ENCODE measurements around the gene CHCHD6.

Gene CHCHD6, protein sequence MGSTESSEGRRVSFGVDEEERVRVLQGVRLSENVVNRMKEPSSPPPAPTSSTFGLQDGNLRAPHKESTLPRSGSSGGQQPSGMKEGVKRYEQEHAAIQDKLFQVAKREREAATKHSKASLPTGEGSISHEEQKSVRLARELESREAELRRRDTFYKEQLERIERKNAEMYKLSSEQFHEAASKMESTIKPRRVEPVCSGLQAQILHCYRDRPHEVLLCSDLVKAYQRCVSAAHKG

DNA sequence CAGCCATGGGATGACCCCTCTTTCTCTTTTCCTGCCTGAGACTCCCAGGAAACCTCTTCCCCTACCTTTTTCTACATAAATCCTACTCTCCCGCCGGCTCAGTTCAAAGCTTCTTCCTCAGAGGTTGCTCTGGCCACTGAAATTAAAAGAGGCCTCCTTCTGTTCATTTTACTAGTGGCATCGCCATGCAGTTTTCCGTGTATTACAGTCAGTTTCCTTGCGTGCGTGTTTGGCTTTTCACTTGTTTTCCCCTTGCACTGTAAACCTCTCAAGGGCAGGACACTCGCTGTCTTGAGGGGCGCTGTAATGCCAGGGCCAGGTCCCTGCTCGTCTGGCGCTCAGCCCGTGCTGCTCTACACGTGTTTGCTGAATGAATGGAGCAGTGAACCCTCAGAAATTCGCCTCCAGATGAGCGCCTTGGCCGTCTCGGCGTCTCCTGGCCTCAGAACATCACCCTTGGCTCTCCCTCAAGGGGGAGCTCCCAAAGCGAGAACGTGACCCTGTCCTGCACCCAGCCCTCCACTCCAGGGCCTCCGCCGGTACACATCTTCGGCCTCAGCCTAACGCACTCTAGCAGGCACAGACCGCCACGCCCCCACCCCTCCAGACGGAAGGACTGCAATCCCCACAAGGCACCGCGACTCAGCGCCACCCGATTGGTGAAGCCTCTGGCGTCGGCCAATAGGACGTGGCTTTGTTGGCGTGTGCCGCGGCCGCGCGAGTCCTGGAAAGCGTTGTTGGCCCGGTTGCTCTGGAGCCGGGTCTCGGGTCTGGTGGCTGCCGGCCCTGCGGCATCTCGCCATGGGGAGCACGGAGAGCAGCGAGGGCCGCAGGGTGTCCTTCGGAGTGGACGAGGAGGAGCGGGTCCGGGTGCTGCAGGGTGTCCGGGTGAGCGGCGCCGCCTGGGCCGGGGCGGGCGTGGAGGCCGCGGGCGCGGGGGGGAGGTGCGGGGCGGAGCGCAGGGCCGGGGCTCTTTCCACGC lies at the start of gene CHCHD6:
Gene CHCHD6, plus strand, starts transcription at position 729 of the 982 bp plus-strand sequence. Its CDS starts 73 bp downstream, at position 802.
- peak; percentile 93 for DNase-seq

DNA sequence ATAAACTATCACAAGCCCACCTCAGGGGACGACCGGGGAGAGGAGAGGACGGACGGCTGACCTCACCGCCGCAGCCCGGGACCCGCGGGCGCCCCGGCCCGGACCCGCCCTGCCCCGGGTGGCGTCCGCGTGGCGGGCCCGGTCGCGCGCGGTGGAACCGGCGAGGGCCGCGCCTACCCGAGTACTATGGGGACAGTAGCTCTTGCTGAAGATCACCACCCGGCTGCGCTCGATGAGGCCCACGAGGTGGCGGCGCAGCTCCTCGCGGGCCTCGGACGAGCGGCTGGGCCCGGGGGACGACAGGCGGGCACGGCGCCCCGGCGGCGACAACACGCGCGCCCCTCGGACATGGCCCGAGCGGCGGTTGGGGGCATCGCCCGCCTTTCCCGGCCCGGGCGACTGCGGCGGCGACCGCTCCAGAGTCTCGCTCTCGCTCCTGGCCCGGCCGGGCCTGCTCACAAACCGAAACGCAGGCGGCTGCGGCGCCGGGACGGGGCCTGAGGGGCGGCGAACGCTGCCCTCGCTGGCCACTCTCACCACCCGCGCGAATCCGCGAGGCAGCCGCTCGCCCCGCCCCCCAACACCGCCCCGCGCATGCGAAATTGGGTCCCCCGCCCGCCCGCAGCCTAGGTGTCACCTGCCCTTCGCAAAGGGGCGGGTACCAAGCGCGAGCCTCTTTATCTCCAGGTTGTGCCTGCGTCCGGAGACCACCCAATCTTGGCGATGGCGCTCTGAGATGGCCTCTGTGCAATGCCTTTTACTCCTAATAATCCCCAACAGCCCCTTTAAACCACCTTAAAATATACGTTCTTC lies 49.3 kb upstream of the CHCHD6 start, which contains the start of gene TXNRD3:
Gene TXNRD3, minus strand, starts transcription at position 554 of the 813 bp plus-strand sequence.
- DNase-seq: peak; percentile 29

DNA sequence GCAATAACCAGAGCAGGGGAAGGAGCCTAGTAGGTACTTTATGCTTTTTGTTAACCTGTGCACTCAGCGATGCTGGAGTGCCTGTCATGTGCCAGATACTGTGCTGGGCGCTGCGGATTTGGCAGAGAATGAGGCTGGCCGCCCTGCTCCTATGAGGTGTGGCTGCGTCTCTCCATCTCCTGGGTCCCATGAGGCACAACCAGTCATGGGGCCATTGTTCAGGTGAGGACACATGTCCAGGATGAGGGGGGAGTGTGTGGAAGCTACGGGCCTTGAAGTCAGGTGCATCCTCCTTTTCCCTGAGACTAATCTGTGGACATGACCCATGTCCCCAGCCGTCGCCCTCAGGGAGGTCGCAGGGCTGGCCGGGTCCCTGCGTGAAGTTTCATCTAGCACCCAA lies 48.2 kb upstream of the CHCHD6 start:
- no peak for DNase-seq

DNA sequence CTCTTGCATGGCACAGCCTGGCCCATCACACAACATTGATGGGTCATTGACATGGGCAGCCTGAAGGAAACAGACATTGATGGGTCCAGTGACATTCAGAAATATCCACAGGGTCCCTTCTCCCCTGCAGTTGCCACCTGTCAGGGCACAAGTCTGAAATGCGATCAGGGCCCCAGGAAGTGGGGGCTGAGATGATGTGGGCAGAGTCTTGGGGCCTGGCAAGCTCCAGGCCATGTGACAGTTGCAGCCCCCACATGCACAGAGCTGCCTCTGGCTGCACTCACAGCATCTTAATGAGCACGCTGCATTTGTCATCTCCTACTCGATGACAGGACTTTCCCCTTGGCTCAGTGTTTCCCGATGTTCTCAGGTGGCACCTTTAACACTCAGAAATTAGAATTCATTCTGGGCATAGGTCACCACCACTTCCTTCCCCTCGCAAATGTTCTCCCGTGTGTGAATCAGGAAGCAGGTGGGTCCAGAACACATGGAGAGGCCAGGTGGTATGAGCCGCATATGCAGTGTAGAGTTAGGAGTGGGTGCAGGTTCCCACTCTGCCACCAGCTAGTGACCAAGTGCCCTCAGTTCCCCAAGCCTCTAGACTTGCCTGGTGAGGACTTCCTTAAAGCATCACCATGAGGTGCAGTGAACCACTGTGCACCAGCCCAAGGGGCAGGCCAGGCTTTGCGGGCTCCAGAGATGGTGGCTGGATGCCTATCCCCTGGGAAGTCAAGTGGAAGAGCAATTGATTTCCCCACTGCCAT lies 47.5 kb upstream of the CHCHD6 start:
- DNase-seq: no peak

DNA sequence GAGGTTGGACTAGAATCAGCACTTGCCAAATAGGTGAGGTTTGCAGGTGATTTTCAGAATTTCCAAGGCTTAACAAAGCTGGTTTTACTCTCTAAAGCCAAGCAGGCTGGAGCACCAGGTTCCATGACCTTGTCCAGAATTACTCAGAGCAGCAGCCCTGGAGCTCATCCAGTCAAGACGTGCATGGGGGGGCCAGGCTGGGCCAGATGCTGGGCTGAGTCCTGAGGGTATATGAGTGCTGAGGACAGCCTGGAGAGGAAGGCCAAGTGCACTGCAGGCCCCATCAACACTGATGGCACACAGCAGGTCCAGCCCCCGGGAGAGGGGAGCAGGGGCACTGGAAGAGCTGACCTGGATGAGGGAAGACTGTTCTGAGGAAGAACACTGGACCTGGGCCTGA lies 46.1 kb upstream of the CHCHD6 start:
- no peak for DNase-seq

DNA sequence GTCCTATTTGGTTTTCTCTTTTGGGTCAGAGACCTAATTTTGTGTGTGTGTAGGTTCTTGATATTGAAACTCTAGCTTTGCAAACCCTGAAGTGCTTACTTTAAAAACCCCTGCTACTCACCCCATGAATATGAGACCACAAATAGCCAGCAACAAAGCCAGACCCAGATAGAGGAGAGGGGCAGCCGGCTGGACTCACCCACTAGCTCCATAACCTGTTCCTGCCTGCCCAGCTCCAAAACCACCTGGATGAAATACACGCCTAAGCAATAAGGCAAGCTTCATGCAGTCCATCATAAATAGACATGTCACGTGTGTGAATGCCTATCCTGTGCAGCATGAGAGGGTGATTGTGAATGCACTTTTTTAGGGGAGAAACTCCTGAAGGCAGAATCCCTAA lies 45.5 kb upstream of the CHCHD6 start:
- DNase-seq: no peak

DNA sequence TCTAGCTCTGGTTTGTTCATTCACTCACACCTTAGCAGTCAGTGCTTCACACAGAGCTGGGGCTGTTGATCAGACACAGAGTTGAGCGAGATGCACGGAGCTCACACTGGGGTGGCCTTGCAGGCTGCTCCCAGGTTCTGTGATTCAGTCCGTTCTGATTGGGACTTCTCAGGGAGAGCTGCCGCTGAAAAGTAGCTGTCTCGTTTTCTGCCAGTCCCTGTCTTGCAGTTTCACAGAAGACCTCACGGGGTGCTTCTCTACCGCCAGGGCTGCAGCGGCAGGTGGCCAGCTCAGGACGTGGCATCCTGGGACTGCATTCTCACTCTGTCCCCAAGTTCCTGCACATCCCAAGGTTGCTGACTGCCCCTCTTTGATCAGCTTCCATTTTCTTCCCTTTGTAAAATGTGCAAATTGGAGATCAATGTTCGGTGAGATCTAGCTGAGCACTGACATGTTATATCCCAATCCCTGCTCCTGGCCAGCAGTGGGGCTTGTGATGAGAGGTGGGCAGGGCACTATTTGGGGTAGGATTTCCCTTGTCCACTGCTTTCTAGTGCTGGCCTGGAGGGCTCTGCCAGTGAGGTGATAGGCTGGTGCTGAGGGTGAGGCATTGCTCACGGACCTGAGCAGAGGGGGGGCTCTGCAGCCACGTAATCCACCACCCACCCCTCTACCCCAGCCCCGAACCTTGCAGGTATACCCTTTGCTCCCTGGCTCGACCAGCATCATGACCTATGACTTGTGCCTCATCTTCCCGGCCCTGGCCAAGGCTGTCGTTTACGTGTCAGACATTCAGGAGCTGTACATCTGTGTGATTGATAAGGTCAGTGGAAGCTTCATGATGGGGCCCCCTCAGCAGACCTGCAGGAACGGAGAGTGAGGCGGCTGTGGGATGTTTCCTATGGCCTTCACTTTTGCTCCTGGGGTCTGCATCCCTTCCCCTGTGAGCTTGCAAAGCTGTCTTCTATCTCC lies 43.8 kb upstream of the CHCHD6 start:
- no peak for DNase-seq

DNA sequence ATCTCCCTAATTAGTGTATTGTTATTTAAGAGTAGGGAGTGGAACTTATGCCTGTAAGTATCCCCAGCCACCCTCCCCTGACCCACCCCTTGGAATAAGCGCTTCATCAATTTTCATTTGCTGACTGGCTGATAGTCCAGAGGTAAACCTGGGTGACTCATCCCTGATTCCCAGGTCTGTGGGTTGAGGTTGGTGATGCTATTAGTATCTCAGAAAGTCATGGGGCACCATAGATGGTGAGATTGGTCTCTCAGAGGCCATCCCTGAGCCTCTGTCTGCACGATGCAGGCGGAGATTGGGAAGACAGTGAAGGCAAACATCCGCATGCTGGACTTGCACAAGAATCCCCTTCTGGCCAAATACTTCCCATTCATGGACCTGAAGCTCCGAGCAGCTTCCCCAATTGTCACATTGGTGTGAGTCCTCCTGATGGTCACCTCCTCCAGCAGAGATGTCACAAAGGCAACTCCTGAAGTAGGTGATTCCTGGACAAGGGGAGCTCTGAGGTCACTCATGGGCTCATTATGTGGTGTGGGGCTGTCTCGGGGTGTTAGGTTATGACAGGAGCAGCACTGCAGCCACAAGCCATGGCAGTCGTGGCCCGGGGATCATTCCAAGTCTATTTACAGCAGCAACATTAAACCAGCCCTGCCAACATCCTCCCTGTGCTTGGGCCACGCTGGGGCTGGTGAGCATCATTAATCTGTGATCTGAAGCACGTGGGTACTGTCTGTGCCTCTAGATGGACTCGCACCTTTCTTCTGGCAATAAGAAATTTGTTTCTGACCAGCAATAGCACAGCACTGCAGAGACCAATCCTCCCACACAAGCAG lies 42.3 kb upstream of the CHCHD6 start:
- DNase-seq: no peak

DNA sequence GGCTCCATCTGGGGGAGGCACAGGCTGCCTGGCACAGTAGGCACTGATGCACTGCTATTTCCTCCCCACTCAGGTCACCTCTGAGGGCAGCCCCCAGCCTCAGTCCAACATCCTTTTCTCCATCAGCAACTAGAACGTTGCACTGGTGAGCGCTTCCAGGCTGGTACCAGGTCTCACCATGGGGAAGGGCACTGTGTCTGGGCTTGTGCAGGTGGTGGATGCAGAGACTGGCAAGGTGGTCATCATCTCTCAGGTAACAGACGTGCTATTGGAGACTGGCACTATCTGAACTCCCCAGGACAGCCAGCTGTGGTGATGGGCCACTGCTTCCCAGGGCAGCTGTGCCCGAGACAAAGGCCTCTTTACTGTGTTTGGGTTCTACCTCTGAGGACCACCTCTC lies 40.8 kb upstream of the CHCHD6 start:
- DNase-seq: no peak

DNA sequence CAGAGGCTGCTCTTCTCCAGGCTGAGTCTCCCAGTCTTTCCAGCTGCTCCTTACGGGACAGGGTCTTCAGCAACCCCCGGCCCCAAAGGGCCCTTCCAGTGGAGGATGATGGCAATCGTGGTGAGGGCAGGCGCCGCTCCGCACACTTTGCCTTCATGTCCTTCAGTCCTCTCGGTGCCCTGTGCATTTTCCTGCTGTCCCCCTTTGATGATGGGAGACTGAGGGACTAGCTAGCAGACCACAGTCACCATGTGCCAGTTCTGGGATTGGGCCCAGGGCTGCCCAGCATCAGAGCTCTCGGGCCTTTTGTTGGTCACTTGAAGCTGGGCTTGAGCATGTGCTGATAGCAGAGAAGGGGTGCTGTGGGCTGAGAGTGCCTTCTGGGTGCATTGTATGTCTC lies 40.3 kb upstream of the CHCHD6 start:
- DNase-seq: no peak

DNA sequence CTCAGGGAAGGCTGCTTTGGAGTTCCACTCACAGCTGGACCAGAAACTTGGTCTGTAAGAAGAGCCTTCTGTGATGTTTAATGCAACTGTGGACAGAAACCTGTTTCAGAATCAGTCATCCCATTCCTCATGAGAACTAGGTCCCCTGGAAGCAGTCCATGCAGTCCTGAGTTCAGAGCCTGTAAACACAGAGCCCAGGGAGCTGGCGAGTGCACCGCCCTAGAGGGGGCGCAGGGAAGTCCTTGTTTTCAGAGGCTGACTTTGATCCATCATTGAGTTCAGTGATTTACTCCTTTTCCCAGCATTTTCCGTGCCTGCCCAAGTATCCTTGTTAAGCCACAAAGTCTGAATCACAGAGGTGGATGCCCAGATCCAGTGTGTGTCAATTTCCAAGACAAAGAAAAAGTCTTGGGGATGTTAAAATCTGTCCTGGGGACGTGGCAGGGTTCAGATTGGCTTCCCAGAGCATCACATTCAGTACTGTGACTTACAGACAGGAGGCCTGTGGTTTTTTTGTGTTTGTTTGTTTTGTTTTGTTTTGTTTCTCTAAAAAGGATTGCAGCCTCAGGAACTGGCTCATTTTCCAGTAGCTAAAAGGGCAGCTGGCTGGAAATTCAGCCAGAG lies 39.3 kb upstream of the CHCHD6 start:
- no peak for DNase-seq

DNA sequence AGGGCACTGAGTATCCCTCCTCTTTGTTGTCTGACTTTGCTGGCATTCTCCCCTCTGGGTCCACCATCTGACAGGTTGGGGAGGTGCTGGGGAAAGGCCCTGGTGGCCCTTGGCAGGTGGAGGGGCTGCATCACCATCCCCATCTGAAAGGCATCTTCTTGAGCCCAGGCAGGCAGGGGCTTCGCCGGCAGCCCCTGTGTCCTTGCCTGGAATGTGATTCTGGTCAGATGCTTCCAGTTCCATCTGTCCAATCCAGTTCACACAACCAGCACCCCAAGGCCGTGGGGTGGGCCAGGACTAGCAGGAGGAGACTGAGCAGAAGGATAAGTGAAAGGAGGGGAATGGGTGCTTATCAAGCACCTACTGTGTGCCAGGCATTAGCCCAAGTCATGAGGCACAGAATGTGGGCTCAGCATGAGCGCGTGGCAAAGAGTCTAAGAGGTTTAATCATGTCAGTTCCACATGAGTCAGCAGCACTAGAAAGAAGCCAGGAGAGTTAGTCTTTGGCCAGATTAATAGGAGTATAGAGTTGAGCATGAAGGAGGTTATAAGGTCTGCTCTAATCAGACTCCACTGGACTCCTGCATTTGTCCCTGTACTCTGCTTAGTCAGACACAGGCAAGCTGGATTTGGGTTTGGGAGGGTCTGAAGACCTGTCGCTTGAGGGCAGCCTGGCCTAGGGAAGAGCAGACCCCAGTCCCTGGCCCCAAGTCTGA lies 38.7 kb upstream of the CHCHD6 start:
- no peak for DNase-seq

DNA sequence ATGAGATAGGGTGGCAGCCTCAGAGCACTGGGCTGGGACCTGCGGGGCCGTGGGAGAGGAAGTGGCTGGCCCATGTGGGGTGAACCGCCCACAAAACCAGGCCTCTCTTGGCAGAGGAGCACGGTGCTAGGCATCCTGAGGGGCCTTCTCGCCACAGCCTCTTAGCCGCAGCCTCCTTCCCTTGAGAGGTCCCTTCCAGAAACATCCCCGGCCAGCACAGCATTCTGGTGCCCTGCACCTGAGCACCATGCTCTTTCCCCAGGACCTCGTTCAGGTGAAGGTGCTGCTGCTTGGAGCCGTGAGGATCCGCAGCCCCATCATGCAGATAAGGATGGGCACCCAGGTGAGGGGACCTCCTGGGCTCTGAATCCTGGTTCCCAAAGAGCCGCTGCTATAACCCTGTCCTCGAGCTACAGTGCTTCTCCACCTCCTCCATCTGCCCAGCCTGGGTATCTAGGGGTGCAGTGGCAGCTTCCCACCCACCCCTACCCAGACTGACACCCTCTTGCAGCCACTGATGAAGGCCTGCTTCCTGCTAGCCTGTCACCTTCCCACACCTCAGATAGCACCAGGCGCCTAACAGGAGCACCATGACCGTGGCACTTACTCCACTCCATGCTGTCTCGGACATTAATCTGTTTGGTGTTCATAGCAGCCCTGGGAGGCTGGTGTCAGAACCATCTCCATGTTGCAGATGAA lies 37.9 kb upstream of the CHCHD6 start:
- DNase-seq: no peak

DNA sequence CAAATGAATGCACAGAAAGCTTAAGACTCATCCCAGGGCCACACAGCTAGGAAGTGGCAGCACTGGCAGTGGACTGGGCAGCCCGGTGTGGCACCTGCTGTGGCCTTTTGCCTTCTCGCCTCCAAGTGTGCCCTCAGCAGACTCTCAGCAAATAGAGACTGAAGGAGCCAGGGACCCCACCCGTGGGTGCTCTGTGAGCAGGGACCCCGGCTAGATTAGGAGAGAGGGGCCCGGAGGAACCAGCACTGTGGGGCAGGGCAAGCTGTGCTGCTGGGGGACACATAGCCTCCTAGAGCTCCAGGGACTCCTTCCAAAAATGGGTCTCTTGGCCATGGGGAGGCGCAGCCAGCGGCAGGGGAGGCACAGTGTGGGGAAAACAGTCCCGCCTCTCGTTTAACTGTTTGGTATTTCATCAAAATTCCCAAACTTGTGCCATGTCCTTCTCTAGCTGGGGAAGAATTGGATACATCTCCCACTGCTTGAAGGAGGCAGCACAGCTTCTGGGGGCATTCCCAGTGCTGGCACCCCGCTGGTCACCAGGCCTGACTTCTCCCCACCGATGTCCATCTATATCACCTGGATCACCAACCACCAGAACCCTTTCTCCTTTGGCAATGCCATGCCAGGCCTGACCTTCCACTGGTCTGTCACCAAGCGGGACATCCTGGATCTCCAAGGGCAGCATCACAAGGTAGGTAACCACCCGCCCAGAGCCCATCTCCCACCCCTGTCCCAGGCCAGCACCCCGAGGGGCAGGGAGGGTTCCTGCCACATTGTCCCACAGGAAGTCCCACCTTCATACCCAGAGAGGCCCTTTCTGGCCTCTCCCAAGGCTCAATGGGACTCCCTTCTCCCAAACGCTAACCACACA lies 37.1 kb upstream of the CHCHD6 start:
- DNase-seq: no peak

DNA sequence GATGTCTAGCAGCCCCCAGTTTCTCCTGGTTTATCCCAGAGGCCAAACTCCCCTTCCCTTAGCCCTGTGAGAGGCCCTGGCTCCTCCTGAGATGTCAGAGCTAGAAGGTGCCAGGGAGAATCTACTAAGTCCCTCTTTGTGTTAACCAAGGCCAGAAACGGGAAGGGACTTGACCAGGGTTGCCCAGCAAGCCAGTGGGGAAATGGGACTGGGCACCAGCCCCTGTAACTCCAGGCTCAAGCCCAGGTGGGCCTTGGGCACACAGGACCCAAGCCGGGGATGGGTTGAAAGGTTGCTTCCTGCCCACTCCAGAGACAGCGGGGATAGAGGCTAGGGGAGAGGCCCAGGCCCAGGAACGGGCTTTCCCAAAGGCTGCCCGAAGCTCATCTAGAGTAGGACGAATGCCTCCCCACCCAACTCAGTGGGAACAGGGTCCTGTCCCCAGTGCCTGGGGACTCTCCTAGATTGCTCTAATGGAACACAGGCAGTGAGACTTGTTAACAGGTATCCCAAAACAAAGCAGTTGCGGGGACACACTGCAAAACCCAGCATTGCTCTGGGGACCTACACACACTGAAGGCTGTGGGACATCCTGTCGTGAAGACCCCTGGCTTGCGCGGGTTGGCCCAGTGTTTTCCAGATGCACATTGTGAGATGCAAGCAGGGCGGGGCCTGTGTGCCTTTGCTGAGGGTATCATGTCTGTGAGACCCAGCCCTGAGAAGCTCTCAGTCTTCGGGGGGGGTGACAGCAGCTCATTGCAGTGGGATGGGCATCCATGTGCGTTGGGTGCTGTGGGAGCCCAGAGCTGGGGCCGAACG lies 36.2 kb upstream of the CHCHD6 start:
- DNase-seq: no peak

Data from T1000 (cell line).